ENCODE measurements around the gene SMIM38.

Gene SMIM38

GRCh38 chr11:69155302-69156234, at the start of gene SMIM38:
TSS of gene SMIM38 (plus strand) at chr11:69155935. CDS start at chr11:69157847, 1,912 bp downstream.
- DNase-seq: no peak

GRCh38 chr11:69106031-69106811, 49.5 kb upstream of the SMIM38 start:
- DNase-seq: no peak

GRCh38 chr11:69107413-69107812, 48.3 kb upstream of the SMIM38 start:
- no peak for DNase-seq

GRCh38 chr11:69108030-69108429, 47.7 kb upstream of the SMIM38 start:
- no peak for DNase-seq

- no peak for DNase-seq
Observed at GRCh38 chr11:69108559-69108958, 47.2 kb upstream of the SMIM38 start.

- DNase-seq: no peak
Observed at GRCh38 chr11:69109101-69109500, 46.6 kb upstream of the SMIM38 start.

GRCh38 chr11:69110451-69110850, 45.3 kb upstream of the SMIM38 start:
- DNase-seq: no peak

- no peak for DNase-seq
Observed at GRCh38 chr11:69111624-69112542, 43.9 kb upstream of the SMIM38 start.

GRCh38 chr11:69113226-69113625, 42.5 kb upstream of the SMIM38 start:
- DNase-seq: no peak

GRCh38 chr11:69113646-69114340, 41.9 kb upstream of the SMIM38 start:
- DNase-seq: no peak

GRCh38 chr11:69114362-69114761, 41.4 kb upstream of the SMIM38 start:
- no peak for DNase-seq

GRCh38 chr11:69114811-69115523, 40.8 kb upstream of the SMIM38 start:
- no peak for DNase-seq

GRCh38 chr11:69115586-69116560, 39.9 kb upstream of the SMIM38 start:
- no peak for DNase-seq

- DNase-seq: no peak
Observed at GRCh38 chr11:69116671-69117070, 39.1 kb upstream of the SMIM38 start.

- no peak for DNase-seq
Observed at GRCh38 chr11:69119190-69119589, 36.5 kb upstream of the SMIM38 start.

- no peak for DNase-seq
Observed at GRCh38 chr11:69120096-69120875, 35.4 kb upstream of the SMIM38 start.

- DNase-seq: no peak
Observed at GRCh38 chr11:69121021-69121420, 34.7 kb upstream of the SMIM38 start.

- no peak for DNase-seq
Observed at GRCh38 chr11:69121621-69122325, 34.0 kb upstream of the SMIM38 start.

GRCh38 chr11:69122326-69122629, 33.5 kb upstream of the SMIM38 start:
- no peak for DNase-seq

Measured in stimulated activated naive CD4-positive, alpha-beta T cell treated with Interleukin-2 at 50 U/mL for 16 hours (primary cell).